Measurements from ENCODE around the gene MIEF1.

DNA sequence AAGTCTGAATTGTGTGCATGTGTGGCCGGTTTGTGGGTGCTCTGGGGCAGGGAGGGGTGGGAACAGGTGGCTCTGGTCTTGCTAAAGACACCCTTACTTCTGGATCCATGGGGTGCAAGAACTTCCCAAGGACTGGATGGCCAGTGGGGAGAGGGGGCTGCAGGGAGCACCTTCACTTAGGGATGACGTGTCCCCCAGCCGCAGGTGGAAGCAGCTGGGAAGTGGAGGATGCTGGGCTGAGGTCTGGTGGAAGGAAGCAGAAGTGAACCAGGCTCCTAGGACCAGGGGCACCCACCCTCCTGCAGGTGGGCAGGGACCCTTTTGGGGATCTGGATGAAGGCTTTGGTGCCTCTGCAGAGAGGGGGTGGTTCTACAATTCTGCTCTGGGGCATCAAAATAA, 9.9 kb upstream of the MIEF1 start:
- TF ChIP-seq POLR2AphosphoS5 (IDR thresholded peaks at IDR 0.05) (no peak), EP300 (IDR thresholded peaks at IDR 0.05) (no peak), POLR2A (IDR thresholded peaks at IDR 0.05) (no peak)
- TF ChIP-seq, protein P1, sequence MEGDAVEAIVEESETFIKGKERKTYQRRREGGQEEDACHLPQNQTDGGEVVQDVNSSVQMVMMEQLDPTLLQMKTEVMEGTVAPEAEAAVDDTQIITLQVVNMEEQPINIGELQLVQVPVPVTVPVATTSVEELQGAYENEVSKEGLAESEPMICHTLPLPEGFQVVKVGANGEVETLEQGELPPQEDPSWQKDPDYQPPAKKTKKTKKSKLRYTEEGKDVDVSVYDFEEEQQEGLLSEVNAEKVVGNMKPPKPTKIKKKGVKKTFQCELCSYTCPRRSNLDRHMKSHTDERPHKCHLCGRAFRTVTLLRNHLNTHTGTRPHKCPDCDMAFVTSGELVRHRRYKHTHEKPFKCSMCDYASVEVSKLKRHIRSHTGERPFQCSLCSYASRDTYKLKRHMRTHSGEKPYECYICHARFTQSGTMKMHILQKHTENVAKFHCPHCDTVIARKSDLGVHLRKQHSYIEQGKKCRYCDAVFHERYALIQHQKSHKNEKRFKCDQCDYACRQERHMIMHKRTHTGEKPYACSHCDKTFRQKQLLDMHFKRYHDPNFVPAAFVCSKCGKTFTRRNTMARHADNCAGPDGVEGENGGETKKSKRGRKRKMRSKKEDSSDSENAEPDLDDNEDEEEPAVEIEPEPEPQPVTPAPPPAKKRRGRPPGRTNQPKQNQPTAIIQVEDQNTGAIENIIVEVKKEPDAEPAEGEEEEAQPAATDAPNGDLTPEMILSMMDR (IDR thresholded peaks at IDR 0.05) = no peak

Data from gastroesophageal sphincter (tissue), 3 donors.